ENCODE results near the gene ACVRL1.
A peak's percentile ranks its signal among the peaks of the same experiment; 100 is the strongest.

ACVRL1 gene

DNA sequence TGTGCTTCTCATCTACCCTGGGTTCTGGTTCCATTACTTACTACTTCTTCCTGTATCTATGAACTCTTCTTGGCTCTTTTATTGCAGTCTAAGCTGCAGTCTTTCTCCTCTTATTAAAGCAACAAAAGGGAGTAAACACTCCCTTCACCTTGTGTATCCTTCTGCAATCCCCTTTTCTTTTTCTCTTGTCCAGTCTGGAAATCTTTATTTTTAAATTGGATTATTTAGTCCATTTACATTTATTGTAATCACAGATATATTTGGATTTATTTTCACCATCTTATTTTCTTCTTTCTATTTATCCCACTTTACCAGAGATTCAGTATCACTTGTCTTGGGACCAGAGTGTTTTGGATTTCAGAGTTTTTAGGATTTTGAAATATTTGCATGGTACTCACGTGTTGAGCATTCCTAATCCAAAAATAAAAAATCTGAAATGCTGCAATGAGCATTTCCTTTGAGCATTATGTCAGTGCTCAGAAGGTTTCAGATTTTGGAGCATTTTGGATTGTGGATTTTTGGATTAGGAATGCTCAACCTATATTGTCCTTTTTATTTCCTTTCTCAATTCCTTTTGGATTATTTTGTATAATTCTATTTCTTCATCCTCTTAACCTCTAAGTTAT lies 37.4 kb downstream of the ACVRL1 start:
- DNase-seq = no peak

- DNase-seq = no peak
Observed at GRCh38 chr12:51947246-51947996, 40.1 kb downstream of the ACVRL1 start.

DNA sequence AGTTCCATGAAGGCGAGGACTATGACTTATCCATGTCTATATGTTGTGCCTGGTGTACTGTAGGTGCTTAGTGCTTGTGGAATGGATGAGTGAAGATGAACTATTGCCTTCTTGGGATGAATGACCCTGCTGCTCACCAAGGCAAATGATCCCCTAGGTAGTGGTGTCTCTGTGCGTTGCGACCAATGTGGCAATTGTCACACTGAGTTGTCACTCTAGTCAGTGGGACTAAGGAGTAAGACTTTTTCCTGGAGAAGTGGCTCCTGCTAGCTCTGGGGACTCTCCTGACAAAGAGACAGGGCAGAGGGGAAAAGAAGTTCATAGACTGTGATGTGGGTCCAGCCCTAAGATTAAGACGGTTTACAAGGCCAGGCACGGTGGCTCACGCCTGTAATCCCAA lies 40.8 kb downstream of the ACVRL1 start:
- DNase-seq = no peak

DNA sequence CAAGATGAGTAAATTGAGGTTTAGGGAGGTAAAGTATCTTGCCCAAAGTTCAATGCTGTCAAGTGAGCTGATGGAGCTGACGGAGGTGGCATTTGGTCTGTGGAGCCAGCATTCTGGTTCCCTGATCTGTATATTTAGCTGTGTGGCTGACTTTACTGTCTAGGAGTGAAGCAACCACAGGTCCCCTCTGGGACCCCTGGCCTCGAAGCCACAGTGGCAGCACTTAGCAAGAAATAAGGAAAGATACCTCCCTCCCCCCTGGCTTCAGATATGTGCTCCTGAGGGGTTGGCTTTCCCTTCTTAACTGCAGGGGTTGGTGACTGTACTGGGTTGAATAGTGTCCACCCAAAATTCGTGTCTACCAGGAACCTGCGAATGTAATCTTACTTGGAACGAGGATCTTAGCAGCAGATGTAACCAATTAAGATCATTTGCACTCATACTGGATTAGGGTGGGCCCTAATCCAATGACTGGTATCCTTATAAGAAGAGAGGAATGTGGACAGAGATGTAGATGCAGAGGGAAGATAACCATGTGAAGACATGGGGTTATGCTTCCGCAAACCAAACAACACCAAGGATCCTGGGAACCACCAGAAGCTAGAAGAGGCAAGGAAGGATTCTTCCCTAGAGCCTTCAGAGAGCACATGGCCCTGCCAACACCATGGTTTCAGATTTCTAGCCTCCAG lies 42.2 kb downstream of the ACVRL1 start:
- DNase-seq = no peak

DNA sequence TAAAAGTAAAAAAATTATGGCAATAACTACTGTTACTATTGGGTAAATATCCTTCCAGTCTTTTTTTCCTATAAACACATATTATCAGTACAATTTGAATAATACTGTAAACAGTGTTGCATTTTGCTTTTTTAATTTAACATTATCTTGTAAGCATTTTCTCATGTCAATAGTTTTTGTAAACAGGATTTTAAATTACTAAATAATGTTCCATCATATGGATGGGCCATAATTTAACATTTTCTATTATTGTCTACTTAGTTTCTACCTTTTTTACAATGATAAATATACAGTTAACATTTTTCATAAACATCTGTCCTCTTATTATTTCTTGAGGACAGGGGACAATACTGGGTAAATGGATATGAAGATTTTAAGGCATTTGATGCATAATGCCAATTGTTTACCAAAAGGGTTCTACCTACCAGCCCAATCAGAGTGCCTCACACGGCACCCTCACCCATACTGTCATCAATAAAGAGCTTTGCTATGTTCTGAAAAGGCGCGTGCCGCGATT lies 43.4 kb downstream of the ACVRL1 start:
- DNase-seq = no peak

GRCh38 chr12:51951199-51951842 lies 44.0 kb downstream of the ACVRL1 start, which contains the start of gene ACVR1B:
ACVR1B (plus strand) TSS chr12:51951699; CDS start chr12:51951744, 45 bp downstream.
- peak; percentile 72 to 80 (median 78) for DNase-seq

DNA sequence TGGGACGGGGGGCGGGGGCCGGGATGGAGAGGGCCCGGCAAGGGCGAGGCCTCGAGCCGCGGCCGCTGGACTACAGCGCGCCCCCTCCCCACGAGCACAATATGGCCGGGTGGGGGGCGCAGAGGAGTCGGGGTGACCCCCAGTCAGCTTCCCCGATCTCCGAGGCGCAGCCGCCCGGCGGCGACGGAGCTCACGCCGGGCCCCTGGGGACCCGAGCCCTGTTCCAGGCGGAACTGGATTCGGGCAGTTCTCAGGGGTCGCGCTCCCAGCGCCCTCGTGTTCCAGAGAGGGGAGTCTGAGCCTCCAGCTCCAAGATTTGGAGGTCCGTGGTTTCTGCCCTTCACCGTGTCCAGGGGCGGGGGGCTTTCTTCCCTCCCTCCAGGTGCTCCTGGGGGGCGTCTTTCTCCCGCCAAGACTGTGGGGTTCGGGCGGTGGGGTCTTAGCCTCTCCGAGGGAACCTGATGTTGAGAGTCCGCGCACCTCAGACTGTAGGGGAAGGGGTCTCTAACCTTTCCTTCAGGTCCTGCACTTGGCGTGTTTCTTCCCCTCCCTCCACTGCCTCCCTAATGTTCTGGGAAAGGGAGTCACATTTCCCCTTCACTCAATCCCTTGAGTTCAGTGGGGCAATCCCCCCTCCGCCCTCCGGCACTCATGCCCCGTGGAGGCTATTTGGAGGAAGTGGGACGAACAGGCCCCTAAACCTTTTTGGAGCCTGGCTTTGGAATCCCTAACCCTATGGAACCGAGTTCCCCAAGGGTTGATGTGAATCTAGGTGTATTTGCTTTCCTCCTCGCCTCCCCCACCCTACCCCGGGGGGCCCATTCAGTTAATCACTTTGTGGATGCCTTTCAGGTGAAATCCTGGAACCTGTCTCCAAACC lies 44.8 kb downstream of the ACVRL1 start:
- no peak for DNase-seq

DNA sequence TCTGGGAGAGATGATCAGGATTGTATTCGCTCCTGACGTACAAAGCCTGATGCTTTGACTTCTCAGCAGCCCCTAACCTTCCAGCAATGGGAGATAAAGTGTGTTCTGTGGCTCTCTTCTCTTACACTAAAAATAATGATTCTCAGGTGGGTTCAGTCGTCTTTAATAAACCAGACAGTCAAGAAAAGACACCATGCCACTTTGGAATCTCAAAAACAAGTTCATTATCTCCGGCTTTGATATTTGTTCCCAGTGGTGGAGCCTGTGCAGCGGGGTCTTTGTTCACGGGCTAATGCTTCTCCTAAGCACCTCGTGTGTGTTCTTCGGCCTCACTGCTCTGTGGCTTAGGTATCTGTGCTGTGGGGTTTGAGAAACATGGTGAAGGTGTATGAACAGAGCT lies 45.8 kb downstream of the ACVRL1 start:
- no peak for DNase-seq

- DNase-seq = no peak
Observed at GRCh38 chr12:51953864-51954263, 46.6 kb downstream of the ACVRL1 start.

DNA sequence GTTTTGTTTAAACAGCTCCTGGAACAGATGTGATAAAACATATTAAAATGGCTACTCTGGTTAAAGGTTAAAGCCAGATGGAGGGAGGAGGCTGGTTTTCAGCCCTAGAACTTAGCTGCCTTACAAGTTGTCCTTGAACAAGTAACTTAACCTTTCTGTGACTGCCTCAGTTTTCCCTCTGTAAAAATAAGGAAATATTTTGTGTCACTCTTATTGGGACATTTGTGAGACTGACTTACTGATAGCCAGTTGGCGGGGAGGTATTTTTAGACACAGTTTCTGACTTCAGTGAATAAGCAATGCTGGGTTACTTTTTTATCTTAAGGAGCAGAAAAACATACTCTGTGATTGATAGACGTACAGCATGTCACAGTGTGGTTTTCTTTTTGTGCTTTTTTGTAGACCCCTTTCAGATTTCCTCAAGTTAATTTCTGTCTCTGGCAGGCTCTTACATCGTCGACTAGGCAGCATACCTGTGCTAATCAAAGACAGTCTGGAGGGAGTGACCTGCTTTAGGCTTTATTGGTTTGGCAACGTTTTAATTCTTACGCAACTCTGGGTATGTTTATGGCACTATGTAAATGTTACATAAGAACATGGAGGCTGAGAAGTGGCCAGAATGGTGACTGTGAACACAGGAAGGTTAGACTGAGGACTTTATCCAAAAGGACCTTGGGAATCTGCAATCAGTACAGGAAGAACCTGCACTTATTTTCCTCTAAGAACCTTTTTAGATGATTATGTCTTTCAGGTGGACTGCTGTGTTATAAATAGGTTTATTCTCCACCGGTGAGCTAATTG lies 47.5 kb downstream of the ACVRL1 start:
- no peak for DNase-seq

DNA sequence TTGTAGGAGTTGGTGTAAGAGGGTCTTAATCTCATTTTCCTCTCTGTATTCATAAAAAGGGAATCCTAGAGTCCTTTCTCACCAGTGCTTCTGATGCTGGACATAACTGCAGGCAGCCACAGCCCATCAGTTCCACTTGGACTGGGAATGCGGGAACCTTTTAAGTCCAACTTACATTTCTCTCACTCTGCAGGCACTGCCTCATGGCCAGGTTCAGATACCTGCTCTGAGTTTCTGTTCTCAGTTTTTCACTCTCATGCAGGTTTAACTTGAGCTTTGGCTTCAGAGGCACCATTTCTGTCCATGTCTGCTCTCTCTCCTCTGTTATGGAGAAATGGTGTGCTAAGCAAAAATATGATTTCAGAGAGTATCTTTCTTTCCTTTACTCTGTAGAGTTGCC lies 48.4 kb downstream of the ACVRL1 start:
- DNase-seq = no peak

GRCh38 chr12:51958542-51958941 lies 51.2 kb downstream of the ACVRL1 start:
- no peak for DNase-seq

- DNase-seq = no peak
Observed at GRCh38 chr12:51959211-51959610, 51.9 kb downstream of the ACVRL1 start.

GRCh38 chr12:51959921-51960320 lies 52.6 kb downstream of the ACVRL1 start:
- DNase-seq = no peak

- DNase-seq = no peak
Observed at GRCh38 chr12:51960488-51960887, 53.2 kb downstream of the ACVRL1 start.

DNA sequence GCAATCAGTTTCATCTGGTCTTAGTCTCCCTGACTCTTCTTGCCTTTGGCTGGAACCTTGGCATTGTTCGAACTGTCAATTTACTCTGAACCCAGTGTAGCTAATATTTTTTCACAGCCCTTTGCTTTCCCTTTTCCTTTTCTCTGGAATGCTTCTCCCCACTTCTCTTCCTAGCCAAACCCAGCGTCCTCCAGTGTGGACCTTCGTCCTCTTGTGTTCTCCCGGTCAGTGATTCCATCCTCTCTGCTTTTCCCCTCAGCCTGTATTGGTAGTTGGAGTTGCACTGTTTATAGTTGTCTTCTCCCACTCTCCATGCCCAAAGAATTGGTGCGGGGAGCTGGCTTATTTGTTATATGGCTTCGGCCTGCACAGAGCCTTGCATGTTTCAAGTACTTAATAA lies 53.6 kb downstream of the ACVRL1 start:
- no peak for DNase-seq

- no peak for DNase-seq
Observed at GRCh38 chr12:51961834-51962233, 54.5 kb downstream of the ACVRL1 start.

DNA sequence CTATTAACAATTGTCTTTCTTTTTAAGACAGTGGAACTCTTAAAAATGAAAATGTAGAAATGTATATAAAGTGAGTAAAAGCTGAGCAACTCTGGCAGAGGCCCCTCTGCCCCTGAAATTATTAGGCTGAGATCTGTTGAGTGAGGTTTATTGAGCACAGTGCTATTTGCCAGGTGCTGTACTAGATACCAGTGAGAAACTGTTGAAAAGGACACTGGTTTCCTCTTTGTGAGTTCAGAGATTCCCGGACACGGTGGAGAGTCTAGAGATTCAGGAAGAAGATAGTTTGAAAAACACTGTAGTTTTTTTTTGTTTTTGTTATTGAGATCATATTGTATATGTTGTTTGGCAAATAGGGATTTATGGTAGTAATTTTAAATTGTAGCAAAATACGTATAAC lies 55.4 kb downstream of the ACVRL1 start:
- DNase-seq = no peak

GRCh38 chr12:51963477-51963876 lies 56.2 kb downstream of the ACVRL1 start:
- DNase-seq = no peak

DNA sequence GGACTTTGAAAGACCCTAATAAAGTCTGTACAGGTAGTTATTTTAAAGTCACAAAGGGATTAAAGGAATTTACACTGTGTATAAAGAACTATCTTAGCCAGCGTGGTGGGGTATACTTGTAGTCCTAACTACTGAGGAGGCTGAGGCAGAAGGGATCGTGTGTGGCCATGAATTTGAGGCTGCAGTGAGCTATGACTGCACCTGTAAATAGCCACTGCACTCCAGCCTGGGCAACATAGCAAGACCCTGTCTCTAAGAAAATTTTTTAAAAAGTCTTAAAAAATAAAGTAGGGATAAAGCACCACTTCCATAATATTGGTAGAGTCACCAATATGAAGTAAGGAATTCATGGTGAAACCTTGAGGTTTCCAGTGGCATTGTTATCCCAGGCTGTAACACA lies 62.3 kb downstream of the ACVRL1 start:
- DNase-seq = no peak

- DNase-seq = peak in 1 of 4 experiments; percentile 14
Observed at GRCh38 chr12:51970904-51971646, 63.8 kb downstream of the ACVRL1 start.

Data from activated CD4-positive, CD25-positive, alpha-beta regulatory T cell (primary cell).